ENCODE data around the gene KCNQ5. TPM values are rescaled to one million over a fixed set of nuclear protein-coding genes. Genes with fewer than 3 reads are reported as not detected.
"Not testable (repeated sequence)": the region's sequence is repeated elsewhere in the genome, so short reads cannot be mapped to it uniquely, and the experiment has no call there.

The KCNQ5 gene
- under 1 TPM in 3 of 4 donors, not detected in 1; 0.30 to 0.57 (median 0.42) TPM for total RNA-seq

DNA sequence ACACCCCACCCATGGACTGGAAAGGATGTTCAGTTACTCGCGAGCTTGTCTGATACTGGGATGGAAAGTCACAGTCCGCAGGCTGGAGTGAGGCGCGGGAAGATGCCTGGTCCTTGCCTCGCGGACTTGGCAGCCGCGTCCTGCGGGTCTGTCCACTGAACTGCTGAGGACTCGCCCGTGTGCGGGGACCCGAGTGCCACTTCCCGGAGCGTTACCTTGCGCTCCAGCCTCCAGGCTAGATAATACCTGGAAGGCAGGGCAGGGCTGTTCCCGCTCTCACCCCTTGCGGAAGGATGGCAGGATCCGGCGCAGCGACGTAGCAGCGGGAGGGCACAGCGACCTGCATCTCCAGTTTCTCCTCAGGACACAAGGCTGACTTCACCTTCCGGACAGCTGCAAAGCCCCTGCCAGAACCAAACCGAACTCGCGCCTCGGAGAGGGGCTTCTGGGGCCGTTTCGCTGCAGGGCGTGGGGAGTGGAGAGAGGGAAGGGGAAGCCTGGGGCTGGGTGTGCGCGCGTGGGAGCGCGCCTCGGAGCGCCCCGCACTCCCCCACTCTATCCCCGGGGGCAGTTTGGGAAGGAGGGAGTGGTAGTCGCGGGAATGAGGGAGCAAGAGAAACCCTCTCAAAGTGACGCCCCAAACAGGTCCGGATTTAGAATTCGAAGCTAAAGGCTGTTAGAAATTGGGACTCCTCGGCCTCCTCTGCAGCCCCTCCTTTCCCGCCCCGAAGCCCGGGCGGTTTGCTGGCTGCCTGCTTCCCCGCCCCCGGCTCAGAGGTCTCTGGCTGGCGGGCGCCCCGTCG lies at the start of gene KCNQ5:
KCNQ5 (plus strand) TSS at position 774 of the 803 bp plus-strand sequence.
- WGBS = 2% methylated on average over 32 of the region's 58 CpGs
- Histone ChIP-seq H3K4me3 (peak within 1 kb of the TSS; percentile 62), H3K27ac (no peak within 1 kb of the TSS), H3K27me3 (peaks cover 48% of the 10 kb centered on the region), H3K4me1 (peaks cover 43% of the 10 kb centered on the region), H3K9me3 (no peaks in the 10 kb centered on the region), H3K36me3 (no peaks in the 10 kb centered on the region)
- peak in 1 of 2 donors; percentile 57 for DNase-seq (ENCODE audit: low spot score in 2 of 2)
- TF ChIP-seq CTCF (IDR thresholded peaks at IDR 0.05) (no peak), EP300 (IDR thresholded peaks at IDR 0.05) (no peak), POLR2AphosphoS5 (IDR thresholded peaks at IDR 0.05) (no peak), POLR2A (IDR thresholded peaks at IDR 0.05) (no peak)

- no peaks in the 10 kb centered on the region for H3K27me3 ChIP-seq
- no peaks in the 10 kb centered on the region for H3K9me3 ChIP-seq
- 67% methylated on average over 2 of the region's 2 CpGs for WGBS
- no peaks in the 10 kb centered on the region for H3K36me3 ChIP-seq
- no peak for DNase-seq (ENCODE audit: low spot score in 2 of 2)
- H3K27ac ChIP-seq = no peak overlapping the region
- no peak overlapping the region for H3K4me3 ChIP-seq
- no peak for TF ChIP-seq POLR2AphosphoS5 (IDR thresholded peaks at IDR 0.05)
- no peak for TF ChIP-seq EP300 (IDR thresholded peaks at IDR 0.05)
- no peak for TF ChIP-seq POLR2A (IDR thresholded peaks at IDR 0.05)
- H3K4me1 ChIP-seq = no peaks in the 10 kb centered on the region
These were observed 42.0 kb upstream of the KCNQ5 start for GRCh38 chr6:72579865-72580264.

DNA sequence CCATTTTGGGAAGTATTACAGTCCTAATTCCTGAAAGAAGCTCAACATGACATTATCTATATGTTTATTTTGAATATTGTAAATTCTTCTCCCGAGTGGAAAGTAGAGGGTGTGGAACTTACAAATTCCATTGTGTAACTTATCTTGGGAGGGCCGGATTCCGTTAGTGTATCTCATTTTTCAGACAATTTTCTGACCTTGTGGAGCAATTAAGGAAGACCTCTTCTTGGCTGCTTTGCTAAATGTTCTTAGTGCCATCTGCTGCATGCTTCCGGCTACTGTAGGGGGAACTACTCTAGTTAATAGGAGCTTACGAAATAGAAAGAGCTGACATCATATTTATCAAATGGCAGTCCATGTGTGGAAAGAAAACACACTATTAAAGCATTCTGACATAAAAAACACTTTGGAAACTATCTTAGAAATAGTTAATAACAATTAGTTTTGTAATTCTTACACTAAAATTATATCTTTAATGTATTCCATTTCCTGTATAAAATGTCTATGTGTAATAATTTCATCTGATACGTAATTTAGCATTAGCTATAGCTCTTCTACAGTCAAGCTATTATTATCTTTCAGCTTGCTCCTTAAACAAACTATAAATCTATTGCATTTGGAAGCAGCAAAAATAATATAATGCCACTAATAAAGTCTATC lies 41.5 kb upstream of the KCNQ5 start:
- WGBS = 19% methylated on average over 6 of the region's 6 CpGs

GRCh38 chr6:72580950-72581349 lies 40.9 kb upstream of the KCNQ5 start:
- not testable (repeated sequence) for H3K27ac ChIP-seq; H3K4me3 ChIP-seq; H3K4me1 ChIP-seq; H3K36me3 ChIP-seq; H3K27me3 ChIP-seq; H3K9me3 ChIP-seq; DNase-seq (ENCODE audit: low spot score in 2 of 2)
- WGBS = 95% methylated on average over 2 of the region's 2 CpGs

More for the DNA sequence above, 41.5 kb upstream of the KCNQ5 start:
- no peak for TF ChIP-seq POLR2A (IDR thresholded peaks at IDR 0.05)
- TF ChIP-seq EP300 (IDR thresholded peaks at IDR 0.05) = no peak
- no peak for TF ChIP-seq CTCF (IDR thresholded peaks at IDR 0.05)
- no peak for TF ChIP-seq POLR2AphosphoS5 (IDR thresholded peaks at IDR 0.05)
- Histone ChIP-seq H3K4me3 (no peak overlapping the region), H3K4me1 (no peaks in the 10 kb centered on the region), H3K9me3 (no peaks in the 10 kb centered on the region), H3K36me3 (no peaks in the 10 kb centered on the region), H3K27ac (no peak overlapping the region), H3K27me3 (no peaks in the 10 kb centered on the region)
- no peak for DNase-seq (ENCODE audit: low spot score in 2 of 2)

DNA sequence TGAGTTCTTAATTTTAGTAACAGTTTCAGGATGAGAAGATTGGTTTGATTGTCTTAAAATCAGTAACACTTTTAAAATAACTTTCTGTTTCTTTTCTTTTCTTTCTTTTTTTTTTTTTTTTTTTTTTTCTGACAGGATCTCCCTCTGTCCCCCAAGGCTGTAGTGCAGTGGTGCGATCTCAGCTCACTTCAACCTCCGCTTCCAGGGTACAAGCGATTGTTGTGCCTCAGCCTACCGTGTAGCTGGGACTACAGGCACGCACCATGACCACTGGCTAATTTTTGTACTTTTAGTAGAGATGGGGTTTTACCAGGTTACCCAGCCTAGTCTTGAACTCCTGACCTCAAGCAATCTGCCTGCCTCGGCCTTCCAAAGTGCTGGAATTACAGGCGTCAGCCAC lies 33.7 kb upstream of the KCNQ5 start:
- WGBS = 87% methylated on average over 7 of the region's 7 CpGs
- Histone ChIP-seq H3K27me3 (no peaks in the 10 kb centered on the region), H3K4me1 (no peaks in the 10 kb centered on the region), H3K9me3 (no peaks in the 10 kb centered on the region), H3K4me3 (no peak overlapping the region), H3K36me3 (no peaks in the 10 kb centered on the region), H3K27ac (no peak overlapping the region)
- TF ChIP-seq EP300 (IDR thresholded peaks at IDR 0.05) (no peak), POLR2A (IDR thresholded peaks at IDR 0.05) (no peak), POLR2AphosphoS5 (IDR thresholded peaks at IDR 0.05) (no peak), CTCF (IDR thresholded peaks at IDR 0.05) (no peak)
- DNase-seq (ENCODE audit: low spot score in 2 of 2) = no peak

DNA sequence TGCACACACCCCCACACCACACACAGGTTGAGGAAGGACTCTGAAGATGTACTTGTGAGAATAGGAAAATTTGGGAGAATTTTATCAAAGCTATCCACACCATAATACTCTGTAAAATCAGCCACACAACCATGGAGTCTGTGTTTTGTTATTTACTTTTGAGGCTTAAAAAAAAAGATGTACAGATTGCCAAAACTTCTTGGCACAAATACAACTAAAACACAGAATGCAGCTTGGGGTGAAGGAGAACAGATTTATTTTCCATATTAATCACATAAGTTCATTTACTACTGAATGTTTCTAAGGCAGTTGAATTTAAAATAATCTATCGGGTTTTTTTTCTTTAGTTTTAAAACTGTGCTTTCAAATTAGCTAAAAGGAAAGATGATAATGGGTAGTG lies 32.8 kb upstream of the KCNQ5 start:
- Histone ChIP-seq H3K4me3 (no peak overlapping the region), H3K27me3 (no peaks in the 10 kb centered on the region), H3K4me1 (no peaks in the 10 kb centered on the region), H3K9me3 (no peaks in the 10 kb centered on the region), H3K36me3 (no peaks in the 10 kb centered on the region), H3K27ac (no peak overlapping the region)
- WGBS = 29% methylated on average over 1 of the region's 1 CpG
- TF ChIP-seq EP300 (IDR thresholded peaks at IDR 0.05) (no peak), CTCF (IDR thresholded peaks at IDR 0.05) (no peak), POLR2A (IDR thresholded peaks at IDR 0.05) (no peak), POLR2AphosphoS5 (IDR thresholded peaks at IDR 0.05) (no peak)
- DNase-seq (ENCODE audit: low spot score in 2 of 2) = no peak

All from suprapubic skin (tissue), 4 donors.